Measurements from ENCODE around the gene TPCN2.

TPCN2 gene

DNA sequence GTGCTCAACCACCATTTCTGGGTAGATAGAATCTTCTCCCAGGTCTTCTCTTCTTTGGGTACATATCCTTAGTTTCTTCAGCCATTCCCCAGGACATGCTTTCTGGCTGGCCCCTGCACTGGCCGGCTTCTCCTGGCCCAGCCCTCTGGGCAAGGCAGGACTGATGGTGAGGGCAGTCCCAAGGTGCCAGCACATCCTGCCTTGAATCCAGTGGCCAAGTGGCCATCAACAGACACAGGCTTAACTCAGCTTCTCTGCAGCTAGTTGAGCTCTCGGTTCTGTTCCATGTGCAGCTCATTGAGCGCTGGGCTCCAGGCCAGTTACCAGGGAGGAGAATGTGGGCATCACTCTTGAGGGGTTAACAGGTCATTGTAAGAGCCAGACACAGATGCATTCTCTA, 124.6 kb downstream of the TPCN2 start:
- no peak for TF ChIP-seq GLIS3 (CRISPR knock-in tag; IDR thresholded peaks at IDR 0.05)
- no peak for TF ChIP-seq TSHZ2 (CRISPR knock-in tag; IDR thresholded peaks at IDR 0.05)
- no peak for TF ChIP-seq CSDC2 (CRISPR knock-in tag; IDR thresholded peaks at IDR 0.05)
- TF ChIP-seq ISL1 (CRISPR knock-in tag; IDR thresholded peaks at IDR 0.05): no peak
- no peak for TF ChIP-seq SNAI2 (CRISPR knock-in tag; IDR thresholded peaks at IDR 0.05)
- TF ChIP-seq ESRRG (CRISPR knock-in tag; IDR thresholded peaks at IDR 0.05): no peak
- TF ChIP-seq TCF4 (CRISPR knock-in tag; IDR thresholded peaks at IDR 0.05; ENCODE audit: borderline replicate concordance): no peak
- no peak for TF ChIP-seq ZFP30 (CRISPR knock-in tag; IDR thresholded peaks at IDR 0.05)
- no peak for TF ChIP-seq ZNF70 (CRISPR knock-in tag; IDR thresholded peaks at IDR 0.05)
- TF ChIP-seq, protein P1, sequence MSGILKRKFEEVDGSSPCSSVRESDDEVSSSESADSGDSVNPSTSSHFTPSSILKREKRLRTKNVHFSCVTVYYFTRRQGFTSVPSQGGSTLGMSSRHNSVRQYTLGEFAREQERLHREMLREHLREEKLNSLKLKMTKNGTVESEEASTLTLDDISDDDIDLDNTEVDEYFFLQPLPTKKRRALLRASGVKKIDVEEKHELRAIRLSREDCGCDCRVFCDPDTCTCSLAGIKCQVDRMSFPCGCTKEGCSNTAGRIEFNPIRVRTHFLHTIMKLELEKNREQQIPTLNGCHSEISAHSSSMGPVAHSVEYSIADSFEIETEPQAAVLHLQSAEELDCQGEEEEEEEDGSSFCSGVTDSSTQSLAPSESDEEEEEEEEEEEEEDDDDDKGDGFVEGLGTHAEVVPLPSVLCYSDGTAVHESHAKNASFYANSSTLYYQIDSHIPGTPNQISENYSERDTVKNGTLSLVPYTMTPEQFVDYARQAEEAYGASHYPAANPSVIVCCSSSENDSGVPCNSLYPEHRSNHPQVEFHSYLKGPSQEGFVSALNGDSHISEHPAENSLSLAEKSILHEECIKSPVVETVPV (CRISPR knock-in tag; IDR thresholded peaks at IDR 0.05): no peak
- no peak for TF ChIP-seq ZC3H10 (CRISPR knock-in tag; IDR thresholded peaks at IDR 0.05)
- no peak for TF ChIP-seq ZFP3 (CRISPR knock-in tag; IDR thresholded peaks at IDR 0.05)
- TF ChIP-seq PPARA (CRISPR knock-in tag; IDR thresholded peaks at IDR 0.05; ENCODE audit: borderline replicate concordance): no peak
- ATAC-seq: no peak

GRCh38 chr11:69173925-69174581, 125.3 kb downstream of the TPCN2 start:
- no peak for TF ChIP-seq TSHZ2 (CRISPR knock-in tag; IDR thresholded peaks at IDR 0.05)
- ATAC-seq: no peak

DNA sequence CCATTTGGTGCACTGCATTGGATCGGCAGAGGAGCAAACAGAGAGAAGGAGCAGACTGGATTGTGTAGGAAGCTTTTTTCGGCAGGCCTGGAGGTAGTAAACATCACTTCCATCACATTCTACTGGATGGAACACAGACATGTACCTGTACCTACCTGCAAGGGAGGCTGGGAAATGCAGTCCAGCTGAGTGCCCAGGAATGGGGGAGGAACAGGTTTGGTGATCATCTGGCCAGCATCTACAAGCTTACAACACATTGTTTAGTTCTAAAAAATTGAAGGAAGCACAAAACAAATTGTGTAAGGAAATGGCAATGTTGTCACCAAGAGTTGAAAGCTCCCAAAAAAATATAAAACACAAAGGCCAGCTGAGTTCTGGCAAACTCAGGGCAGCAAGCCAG, 126.1 kb downstream of the TPCN2 start:
- no peak for ATAC-seq
- no peak for TF ChIP-seq TOX (CRISPR knock-in tag; IDR thresholded peaks at IDR 0.05; ENCODE audit: borderline replicate concordance)
- TF ChIP-seq ISL1 (CRISPR knock-in tag; IDR thresholded peaks at IDR 0.05): no peak
- TF ChIP-seq, protein P2, sequence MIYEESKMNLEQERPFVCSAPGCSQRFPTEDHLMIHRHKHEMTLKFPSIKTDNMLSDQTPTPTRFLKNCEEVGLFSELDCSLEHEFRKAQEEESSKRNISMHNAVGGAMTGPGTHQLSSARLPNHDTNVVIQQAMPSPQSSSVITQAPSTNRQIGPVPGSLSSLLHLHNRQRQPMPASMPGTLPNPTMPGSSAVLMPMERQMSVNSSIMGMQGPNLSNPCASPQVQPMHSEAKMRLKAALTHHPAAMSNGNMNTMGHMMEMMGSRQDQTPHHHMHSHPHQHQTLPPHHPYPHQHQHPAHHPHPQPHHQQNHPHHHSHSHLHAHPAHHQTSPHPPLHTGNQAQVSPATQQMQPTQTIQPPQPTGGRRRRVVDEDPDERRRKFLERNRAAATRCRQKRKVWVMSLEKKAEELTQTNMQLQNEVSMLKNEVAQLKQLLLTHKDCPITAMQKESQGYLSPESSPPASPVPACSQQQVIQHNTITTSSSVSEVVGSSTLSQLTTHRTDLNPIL (CRISPR knock-in tag; IDR thresholded peaks at IDR 0.05; ENCODE audit: low read depth): no peak
- TF ChIP-seq OSR1 (CRISPR knock-in tag; IDR thresholded peaks at IDR 0.05): no peak
- TF ChIP-seq BACH2 (CRISPR knock-in tag; IDR thresholded peaks at IDR 0.05; ENCODE audit: borderline replicate concordance): no peak

DNA sequence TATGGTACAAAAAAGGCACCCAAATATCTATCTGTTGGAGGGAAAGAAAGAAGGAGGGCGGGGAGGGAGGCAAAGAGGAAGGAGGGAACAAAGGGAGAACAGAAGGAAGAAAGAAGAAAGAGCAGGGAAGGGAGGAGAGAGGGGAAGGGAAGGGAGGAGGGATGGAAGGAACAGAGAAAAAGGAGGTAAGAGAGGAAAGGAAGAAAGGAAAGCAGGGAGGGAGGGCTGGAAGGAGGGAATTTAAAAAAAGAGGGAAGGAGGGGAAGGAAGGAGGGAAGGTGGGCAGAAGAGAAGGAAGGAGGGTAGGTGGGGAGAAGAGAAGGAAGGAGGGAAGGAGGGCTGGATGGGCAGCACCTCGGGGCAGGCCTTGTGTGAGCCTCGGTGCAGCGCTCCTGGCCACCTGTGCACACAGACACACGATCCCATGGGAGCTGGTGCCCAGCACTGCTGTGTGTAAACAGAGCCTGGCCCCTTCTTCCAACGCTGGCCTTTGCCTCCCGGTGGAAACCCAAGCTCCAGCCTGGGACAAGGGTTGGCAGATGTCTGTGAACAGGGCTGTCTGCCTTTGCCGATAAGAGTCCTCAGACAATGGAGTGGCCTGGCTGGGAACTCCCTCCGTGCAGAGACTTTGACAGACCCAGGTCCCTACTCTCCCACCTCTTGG, 130.2 kb downstream of the TPCN2 start:
- no peak for ATAC-seq
- TF ChIP-seq, protein P3, sequence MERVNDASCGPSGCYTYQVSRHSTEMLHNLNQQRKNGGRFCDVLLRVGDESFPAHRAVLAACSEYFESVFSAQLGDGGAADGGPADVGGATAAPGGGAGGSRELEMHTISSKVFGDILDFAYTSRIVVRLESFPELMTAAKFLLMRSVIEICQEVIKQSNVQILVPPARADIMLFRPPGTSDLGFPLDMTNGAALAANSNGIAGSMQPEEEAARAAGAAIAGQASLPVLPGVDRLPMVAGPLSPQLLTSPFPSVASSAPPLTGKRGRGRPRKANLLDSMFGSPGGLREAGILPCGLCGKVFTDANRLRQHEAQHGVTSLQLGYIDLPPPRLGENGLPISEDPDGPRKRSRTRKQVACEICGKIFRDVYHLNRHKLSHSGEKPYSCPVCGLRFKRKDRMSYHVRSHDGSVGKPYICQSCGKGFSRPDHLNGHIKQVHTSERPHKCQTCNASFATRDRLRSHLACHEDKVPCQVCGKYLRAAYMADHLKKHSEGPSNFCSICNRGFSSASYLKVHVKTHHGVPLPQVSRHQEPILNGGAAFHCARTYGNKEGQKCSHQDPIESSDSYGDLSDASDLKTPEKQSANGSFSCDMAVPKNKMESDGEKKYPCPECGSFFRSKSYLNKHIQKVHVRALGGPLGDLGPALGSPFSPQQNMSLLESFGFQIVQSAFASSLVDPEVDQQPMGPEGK (CRISPR knock-in tag; IDR thresholded peaks at IDR 0.05; ENCODE audit: borderline replicate concordance): no peak
- TF ChIP-seq PPARA (CRISPR knock-in tag; IDR thresholded peaks at IDR 0.05; ENCODE audit: borderline replicate concordance) (no peak), ISL1 (CRISPR knock-in tag; IDR thresholded peaks at IDR 0.05) (no peak), ESRRG (CRISPR knock-in tag; IDR thresholded peaks at IDR 0.05) (no peak), BACH2 (CRISPR knock-in tag; IDR thresholded peaks at IDR 0.05; ENCODE audit: borderline replicate concordance) (no peak), ZNF70 (CRISPR knock-in tag; IDR thresholded peaks at IDR 0.05) (no peak), TSHZ2 (CRISPR knock-in tag; IDR thresholded peaks at IDR 0.05) (no peak)
- TF ChIP-seq, protein P4, sequence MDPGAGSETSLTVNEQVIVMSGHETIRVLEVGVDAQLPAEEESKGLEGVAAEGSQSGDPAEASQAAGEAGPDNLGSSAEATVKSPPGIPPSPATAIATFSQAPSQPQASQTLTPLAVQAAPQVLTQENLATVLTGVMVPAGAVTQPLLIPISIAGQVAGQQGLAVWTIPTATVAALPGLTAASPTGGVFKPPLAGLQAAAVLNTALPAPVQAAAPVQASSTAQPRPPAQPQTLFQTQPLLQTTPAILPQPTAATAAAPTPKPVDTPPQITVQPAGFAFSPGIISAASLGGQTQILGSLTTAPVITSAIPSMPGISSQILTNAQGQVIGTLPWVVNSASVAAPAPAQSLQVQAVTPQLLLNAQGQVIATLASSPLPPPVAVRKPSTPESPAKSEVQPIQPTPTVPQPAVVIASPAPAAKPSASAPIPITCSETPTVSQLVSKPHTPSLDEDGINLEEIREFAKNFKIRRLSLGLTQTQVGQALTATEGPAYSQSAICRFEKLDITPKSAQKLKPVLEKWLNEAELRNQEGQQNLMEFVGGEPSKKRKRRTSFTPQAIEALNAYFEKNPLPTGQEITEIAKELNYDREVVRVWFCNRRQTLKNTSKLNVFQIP (CRISPR knock-in tag; IDR thresholded peaks at IDR 0.05; ENCODE audit: borderline replicate concordance, low read depth): no peak
